ENCODE results near the gene SUMF2. TPM values are rescaled to one million over a fixed set of nuclear protein-coding genes. Genes with fewer than 3 reads are reported as not detected.

Gene SUMF2
- total and polyA plus RNA-seq, 2 of the 13 experiments (the other 11 are each of a cell fraction or from before 2014, with no cell fraction given), result 48.9 to 54.4 TPM

- TF ChIP-seq USF2 (IDR thresholded peaks at IDR 0.05; ENCODE audit: low read depth, low read length) (no peak), USF2 (CRISPR knock-in tag; IDR thresholded peaks at IDR 0.05; ENCODE audit: borderline replicate concordance) (peak; percentile 42; the same call in 1 of the 2 replicates), ZBTB49 (CRISPR knock-in tag; IDR thresholded peaks at IDR 0.05; ENCODE audit: borderline replicate concordance) (no peak), MTA3 (CRISPR knock-in tag; IDR thresholded peaks at IDR 0.05) (no peak), KMT2A (CRISPR knock-in tag; IDR thresholded peaks at IDR 0.05) (peak; percentile 86), ZBTB7B (CRISPR knock-in tag; IDR thresholded peaks at IDR 0.05) (peak; percentile 48; the same call in 1 of the 2 replicates), TFAP4 (IDR thresholded peaks at IDR 0.05; ENCODE audit: borderline replicate concordance, low read depth) (no peak), POGZ (CRISPR knock-in tag; IDR thresholded peaks at IDR 0.05) (peak; percentile 43; the same call in 1 of the 2 replicates), HDAC6 (IDR thresholded peaks at IDR 0.05; ENCODE audit: low read depth, low read length) (no peak), ATF4 (CRISPR knock-in tag; IDR thresholded peaks at IDR 0.05) (peak; percentile 91 to 95), MED8 (CRISPR knock-in tag; IDR thresholded peaks at IDR 0.05; ENCODE audit: insufficient replicate concordance) (peak; percentile 41), TEF (CRISPR knock-in tag; IDR thresholded peaks at IDR 0.05) (no peak), LBX2 (CRISPR knock-in tag; IDR thresholded peaks at IDR 0.05; ENCODE audit: borderline replicate concordance) (no peak; the same call in 1 of the 2 replicates), ZNF484 (CRISPR knock-in tag; IDR thresholded peaks at IDR 0.05; ENCODE audit: borderline replicate concordance, low read depth) (no peak), MIER3 (CRISPR knock-in tag; IDR thresholded peaks at IDR 0.05; ENCODE audit: borderline replicate concordance) (no peak; the same call in 1 of the 2 replicates), ZNF670 (CRISPR knock-in tag; IDR thresholded peaks at IDR 0.05; ENCODE audit: borderline replicate concordance) (no peak), PBX3 (CRISPR knock-in tag; IDR thresholded peaks at IDR 0.05; ENCODE audit: borderline replicate concordance) (no peak), ZIK1 (CRISPR knock-in tag; IDR thresholded peaks at IDR 0.05; ENCODE audit: borderline replicate concordance, low read depth) (peak; percentile 30; the same call in 1 of the 2 replicates), BCL6 (CRISPR knock-in tag; IDR thresholded peaks at IDR 0.05) (no peak; the same call in 1 of the 2 replicates)
Measured at GRCh38 chr7:56033671-56034432, 30.2 kb upstream of the SUMF2 start (continued).

Data from HepG2 (cell line).